GM12891 (cell line): ENCODE data around the gene PRPSAP1.

Source experiments
- DNase-seq: peaks from one replicate; pipeline ENCODE4 v3.0.0; 2011; ENCODE audit warnings: low spot score; ENCODE audit not compliant: insufficient read length
- FAIRE-seq: peaks from 2 replicates; lab custom pipeline; 2011; peaks lifted over from hg19 to GRCh38; lab: Jason Lieb, UNC
- PAX5 ChIP-seq: IDR thresholded peaks from 2 replicates; pipeline ENCODE4 v1.6.1; 2011; ENCODE audit warnings: low read length, moderate library complexity, mild to moderate bottlenecking; ENCODE audit not compliant: insufficient read depth, severe bottlenecking
- POLR2A ChIP-seq: IDR thresholded peaks from 2 replicates; pipeline ENCODE4 v1.6.1; 2011; ENCODE audit warnings: low read depth, low read length, control low read depth
- POLR2AphosphoS5 ChIP-seq: IDR thresholded peaks from 2 replicates; pipeline ENCODE4 v1.6.1; 2011; ENCODE audit warnings: low read depth, low read length, control low read depth
- POU2F2 ChIP-seq: IDR thresholded peaks from 2 replicates; pipeline ENCODE4 v1.6.1; 2011; ENCODE audit warnings: low read depth, mild to moderate bottlenecking, control low read depth, low read length, moderate library complexity
- SPI1 ChIP-seq: IDR thresholded peaks from 2 replicates; pipeline ENCODE4 v1.6.1; 2011; ENCODE audit warnings: low read depth, low read length, control low read depth
- TAF1 ChIP-seq: IDR thresholded peaks from 2 replicates; pipeline ENCODE4 v1.6.1; 2011; ENCODE audit warnings: low read depth, low read length, control low read depth

Gene PRPSAP1

DNA sequence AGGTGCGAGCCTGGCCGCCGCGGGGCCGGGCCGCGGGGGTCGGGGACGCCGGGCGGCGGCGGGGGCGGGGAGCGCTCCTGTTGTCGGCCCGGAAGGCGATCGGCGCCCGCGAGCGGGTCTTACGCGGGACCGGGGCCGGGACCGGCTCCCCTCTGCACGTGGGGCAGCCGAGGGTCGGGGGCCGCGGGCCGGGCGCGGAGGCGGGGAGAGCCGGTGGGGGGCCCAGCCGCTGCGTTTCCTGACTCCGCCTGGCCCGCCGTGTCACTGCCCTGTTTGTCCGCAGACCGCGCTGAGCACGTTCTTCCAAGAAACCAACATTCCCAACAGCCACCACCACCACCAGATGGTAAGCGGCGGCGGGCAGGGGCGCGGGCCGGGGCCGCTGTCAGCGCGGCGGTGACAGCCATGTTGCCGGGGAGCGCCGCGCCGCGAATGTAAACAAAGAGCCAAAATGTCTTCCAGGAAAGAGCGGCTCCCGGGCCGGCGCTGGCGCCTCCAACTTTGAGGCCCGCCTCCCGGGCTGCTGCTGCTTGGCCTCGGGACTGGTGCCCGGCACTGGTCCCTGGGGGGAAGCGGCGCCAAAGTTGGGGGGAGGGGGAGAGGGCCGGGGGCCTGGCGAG is 88.0 kb downstream of the PRPSAP1 start:
- TF ChIP-seq POU2F2 = no peak
- peak; percentile 19; the same call in 1 of the 2 replicates for TF ChIP-seq TAF1
- no peak for FAIRE-seq
- no peak for DNase-seq

DNA sequence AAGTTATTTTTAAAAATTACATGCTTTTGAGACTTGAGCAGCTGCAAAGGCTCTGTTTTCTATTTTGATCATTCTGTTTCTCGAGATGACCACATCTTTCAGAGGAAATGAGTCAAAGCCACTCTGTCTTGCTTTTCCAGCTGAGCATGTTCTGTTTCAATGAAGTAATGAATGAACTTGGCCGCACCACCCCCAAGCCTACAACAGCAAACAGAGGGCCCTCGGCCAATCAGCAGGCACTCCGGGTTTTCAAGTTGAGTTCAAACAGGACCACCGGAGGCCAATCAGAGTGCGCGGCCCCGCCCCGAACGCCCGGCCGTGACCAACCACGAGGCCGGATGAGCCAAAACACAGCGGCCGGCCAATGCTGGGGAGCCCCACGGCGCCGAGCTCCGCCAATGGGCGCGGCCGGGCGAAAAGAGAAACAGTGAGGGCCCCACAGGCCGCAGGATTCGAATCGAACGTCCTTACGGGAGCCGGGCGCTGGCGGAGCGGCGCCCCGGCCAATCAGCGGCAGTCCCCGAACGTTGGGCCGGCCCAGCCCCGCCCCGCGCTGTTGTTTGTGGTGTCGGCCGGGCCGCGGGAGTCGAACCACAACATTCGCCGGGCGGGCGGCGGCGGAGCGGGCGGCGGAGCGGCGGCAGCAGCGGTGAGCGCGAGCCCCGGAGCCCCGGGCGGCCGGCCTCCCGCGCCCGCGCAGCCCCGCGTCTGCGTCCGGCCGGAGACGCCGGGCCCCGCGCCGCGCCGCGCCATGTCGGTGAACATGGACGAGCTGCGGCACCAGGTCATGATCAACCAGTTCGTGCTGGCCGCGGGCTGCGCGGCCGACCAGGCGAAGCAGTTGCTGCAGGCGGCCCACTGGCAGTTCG is 88.7 kb downstream of the PRPSAP1 start, which contains the start of gene UBALD2:
TSS of gene UBALD2 (plus strand) at position 594 of the 869 bp plus-strand sequence. CDS start at position 752, 158 bp downstream.
- peak; percentile 88 for DNase-seq
- peak; percentile 82 for FAIRE-seq
- TF ChIP-seq POLR2A (no peak; the same call in 1 of the 2 replicates), POU2F2 (no peak), PAX5 (no peak), TAF1 (peak; percentile 56; the same call in 1 of the 2 replicates), SPI1 (peak; percentile 44; the same call in 1 of the 2 replicates)

DNA sequence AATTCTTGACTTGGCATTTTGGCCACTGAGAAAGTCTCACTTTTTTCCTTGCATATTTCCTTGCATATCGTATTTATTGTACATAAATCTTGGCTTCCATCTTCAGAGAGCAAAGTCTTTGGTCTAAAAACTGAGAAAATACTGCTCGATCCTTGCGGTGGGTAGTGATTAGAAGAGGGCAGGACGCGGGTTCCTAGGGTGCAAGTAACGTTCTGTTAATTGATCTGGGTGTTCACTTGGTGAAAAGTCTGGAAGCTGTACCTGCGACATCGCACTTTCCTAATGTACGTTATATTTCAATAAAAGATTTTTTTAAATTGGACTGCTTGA is 89.3 kb downstream of the PRPSAP1 start:
- no peak for DNase-seq
- no peak for TF ChIP-seq POLR2A
- TF ChIP-seq POLR2AphosphoS5 = no peak
- TF ChIP-seq SPI1 = no peak
- no peak for TF ChIP-seq TAF1
- TF ChIP-seq POU2F2 = no peak
- TF ChIP-seq PAX5 = no peak
- FAIRE-seq = no peak

DNA sequence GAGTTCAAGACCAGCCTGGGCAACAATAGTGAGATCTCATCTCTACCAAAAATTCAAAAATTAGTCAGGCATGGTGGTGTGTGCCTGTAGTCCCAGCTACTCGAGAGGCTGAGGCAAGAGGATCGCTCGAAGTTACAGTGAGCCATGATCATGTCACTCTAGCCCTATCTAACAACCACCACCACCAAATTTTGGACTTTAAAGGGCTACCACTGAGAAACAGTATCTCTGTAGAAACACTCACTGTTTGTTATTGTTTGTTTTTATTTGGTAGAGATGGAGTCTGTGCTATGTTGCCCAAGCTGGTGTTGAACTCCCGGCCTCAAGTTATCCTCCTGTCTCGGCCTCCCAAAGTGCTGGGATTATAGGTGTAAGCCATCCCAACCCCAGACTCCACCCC is 89.8 kb downstream of the PRPSAP1 start:
- TF ChIP-seq TAF1 = no peak
- no peak for TF ChIP-seq POLR2AphosphoS5
- TF ChIP-seq POLR2A = no peak
- TF ChIP-seq POU2F2 = no peak
- TF ChIP-seq PAX5 = no peak
- no peak for TF ChIP-seq SPI1
- DNase-seq (no peak), FAIRE-seq (no peak)

DNA sequence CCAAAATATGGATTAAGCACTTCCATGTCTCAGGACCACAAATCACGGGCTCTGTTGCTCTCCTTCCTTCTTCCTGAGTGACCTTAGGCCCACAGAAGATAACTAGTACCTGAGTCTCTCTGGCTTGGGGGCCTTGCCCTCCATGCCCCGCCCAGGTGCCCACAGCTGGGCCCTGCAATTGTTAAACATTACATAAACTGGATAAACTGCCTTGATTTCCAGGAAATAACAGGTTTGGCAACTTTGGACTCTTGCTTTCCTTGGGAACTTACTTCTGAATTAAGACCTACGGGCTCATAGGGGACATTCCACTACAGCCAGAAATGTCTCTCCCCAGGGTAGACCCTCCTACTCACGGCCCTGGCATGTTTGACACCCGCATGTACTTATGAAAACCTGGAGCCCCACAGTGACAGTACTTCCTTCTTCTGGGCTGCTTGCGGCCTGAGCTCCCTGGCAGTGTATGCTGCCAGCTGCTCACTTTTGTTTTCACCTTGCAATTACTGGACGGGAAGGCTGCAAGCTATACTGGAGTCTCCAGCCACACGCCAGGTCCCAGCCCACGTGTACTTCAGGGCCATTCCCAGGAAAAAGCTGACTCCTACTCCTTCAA is 90.9 kb downstream of the PRPSAP1 start:
- TF ChIP-seq POU2F2 (0 out of 2 replicates have a peak, but pooled peaks have one; percentile 7), SPI1 (peak; percentile 24; the same call in 1 of the 2 replicates), PAX5 (no peak)
- FAIRE-seq = peak; percentile 87
- no peak for DNase-seq

DNA sequence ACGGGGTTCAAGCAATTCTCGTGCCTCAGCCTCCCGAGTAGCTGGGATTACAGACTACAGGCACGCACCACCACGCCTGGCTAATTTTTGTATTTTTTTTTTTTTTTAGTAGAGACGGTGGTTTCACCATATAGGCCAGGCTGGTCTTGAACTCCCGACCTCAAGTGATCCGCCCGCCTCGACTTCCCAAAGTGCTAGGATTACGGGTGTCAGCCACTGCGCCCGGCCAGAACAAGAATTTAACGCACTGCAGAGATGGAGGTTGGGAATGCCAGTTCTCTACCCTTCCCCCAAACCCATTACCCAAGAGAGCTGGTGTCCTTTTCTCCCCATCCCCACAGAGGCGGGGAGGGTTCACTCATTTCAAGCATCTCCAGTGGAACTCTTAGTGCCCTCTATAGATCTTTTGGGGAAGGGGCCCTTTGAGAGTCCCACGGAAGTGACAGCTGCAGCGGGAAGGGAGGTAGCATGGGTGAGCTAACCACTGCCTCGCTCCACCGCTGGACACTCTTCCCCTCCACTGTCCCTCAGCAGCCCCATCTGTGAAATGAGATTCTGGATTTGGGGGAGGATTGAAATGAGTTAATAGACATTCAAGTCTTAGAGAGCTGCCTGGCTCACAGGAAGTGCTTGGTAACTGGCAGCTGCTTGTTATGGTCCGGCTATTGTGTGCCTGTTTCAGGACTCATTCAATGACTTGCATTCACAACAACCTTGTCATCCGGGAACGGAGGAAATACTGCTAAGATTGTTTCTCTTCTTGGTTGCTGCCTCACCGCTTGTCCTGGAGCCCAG is 92.1 kb downstream of the PRPSAP1 start:
- peak; percentile 90 for FAIRE-seq
- no peak for DNase-seq
- TF ChIP-seq TAF1 = no peak

DNA sequence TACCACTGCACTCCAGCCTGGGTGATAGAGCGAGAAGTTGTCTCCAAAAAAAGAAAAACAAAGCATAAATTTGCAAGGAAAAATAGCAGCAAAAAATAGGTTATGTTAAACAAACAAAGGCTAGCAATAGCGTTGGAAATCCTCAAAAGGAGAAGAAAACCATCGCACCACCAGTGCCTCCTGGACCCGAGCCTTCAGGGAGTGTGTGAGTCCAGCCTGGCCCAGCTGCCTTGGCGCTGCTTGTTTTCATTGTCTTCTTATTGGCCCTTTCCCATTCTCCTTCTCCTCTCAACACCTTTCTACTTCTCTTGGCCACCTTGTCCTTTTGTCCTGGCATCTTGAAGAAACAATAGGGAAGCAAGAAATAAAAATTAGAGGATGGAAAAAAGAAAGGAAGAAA is 93.0 kb downstream of the PRPSAP1 start:
- DNase-seq (no peak), FAIRE-seq (no peak)
- no peak for TF ChIP-seq POLR2A

DNA sequence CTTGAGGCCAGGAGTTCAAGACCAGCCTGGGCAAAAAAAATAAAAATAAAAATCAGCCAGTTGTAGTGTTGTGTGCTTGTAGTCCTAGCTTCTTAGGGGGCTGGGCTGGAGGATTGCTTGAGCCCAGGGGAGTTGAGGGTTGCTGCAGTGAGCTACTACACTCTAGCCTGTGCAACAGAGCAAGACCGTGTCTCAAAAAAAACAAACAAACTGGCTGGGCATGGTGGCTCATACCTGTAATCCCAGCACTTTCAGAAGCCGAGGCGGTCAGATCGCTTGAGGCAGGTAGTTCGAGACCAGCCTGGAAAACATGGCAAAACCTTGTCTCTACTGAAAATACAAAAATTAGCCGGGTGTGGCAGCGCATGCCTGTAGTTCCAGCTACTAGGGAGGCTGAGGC is 93.5 kb downstream of the PRPSAP1 start:
- no peak for DNase-seq
- FAIRE-seq = peak; percentile 76
- TF ChIP-seq SPI1 (no peak), PAX5 (peak; percentile 71), TAF1 (no peak)
